Prostate gland (tissue), 2 donors: ENCODE results near the gene TKT. TPM values are rescaled to one million over a fixed set of nuclear protein-coding genes. Genes with fewer than 3 reads are reported as not detected.
"Not testable (repeated sequence)": the region's sequence is repeated elsewhere in the genome, so short reads cannot be mapped to it uniquely, and the experiment has no call there.

ENCODE experiments used
- DNase-seq: peaks from one replicate; pipeline ENCODE4 v3.0.0-alpha.2; 2019; ENCODE audit warnings: low spot score
- H3K27ac ChIP-seq, 2 donors: fragments of 200-600 bp; sonication (generic); 2 replicates each; pipeline ENCODE4 v1.5.1; 2017 to 2019
- H3K27me3 ChIP-seq: fragments of 200-600 bp; sonication (generic); replicated peaks from 2 replicates; pipeline ENCODE4 v1.5.1; 2019; ENCODE audit not compliant: insufficient read depth
- H3K36me3 ChIP-seq, 2 donors: fragments of 200-600 bp; sonication (generic); 1 replicate in 1 of 2; 2 replicates in 1 of 2; pipeline versions ENCODE4 v1.5.1 to v1.8.1; 2017 to 2019
- H3K4me1 ChIP-seq: fragments of 200-600 bp; sonication (generic); replicated peaks from 2 replicates; pipeline ENCODE4 v1.5.1; 2019
- H3K4me3 ChIP-seq, 2 donors: fragments of 200-600 bp; sonication (generic); 2 replicates each; pipeline ENCODE4 v1.5.1; 2017 to 2019
- H3K9me3 ChIP-seq: fragments of 200-600 bp; sonication (generic); 2 replicates; pipeline ENCODE4 v1.5.1; 2017
- POLR2A ChIP-seq: fragments of 450-650 bp; IDR thresholded peaks from one replicate; pipeline ENCODE4 v1.6.1; 2016; ENCODE audit warnings: antibody characterized with exemption, mild to moderate bottlenecking
- POLR2AphosphoS5 ChIP-seq: sonication (generic); formaldehyde crosslinking; IDR thresholded peaks from one replicate; pipeline ENCODE4 v1.6.1; 2017; ENCODE audit warnings: antibody characterized with exemption
- WGBS: methylation state at CpG from one replicate; pipeline ENCODE4 v1.1.5; 2018; 5-methylcytosine and 5-hydroxymethylcytosine counted together
- intact Hi-C: fragments of 100-400 bp; cut with DNase I; formaldehyde crosslinking; loops from one replicate; pipeline ENCODE4 v1.14.2; 2022
- total RNA-seq, 2 donors: library from RNA; depleted of rRNA; stranded (reverse); fragments of >200 nt; gene quantifications; one replicate each; pipeline ENCODE4 v1.1.0, GENCODE V29; 2016
- TF ChIP-seq, protein P1 (sequence below), 4 experiments: fragments of 200-600 bp in 2 of 4; fragments of 450-650 bp in 2 of 4; sonication (generic) in 2 of 4; IDR thresholded peaks; 1 replicate in 3 of 4; 2 replicates in 1 of 4; pipeline ENCODE4 v1.5.1; 2016 to 2019; ENCODE audit warnings: antibody characterized with exemption in 4 of 4, mild to moderate bottlenecking in 2 of 4, moderate library complexity in 2 of 4

The TKT gene
- total RNA-seq, 2 donors from 2014 or later = 187 to 226 TPM

DNA sequence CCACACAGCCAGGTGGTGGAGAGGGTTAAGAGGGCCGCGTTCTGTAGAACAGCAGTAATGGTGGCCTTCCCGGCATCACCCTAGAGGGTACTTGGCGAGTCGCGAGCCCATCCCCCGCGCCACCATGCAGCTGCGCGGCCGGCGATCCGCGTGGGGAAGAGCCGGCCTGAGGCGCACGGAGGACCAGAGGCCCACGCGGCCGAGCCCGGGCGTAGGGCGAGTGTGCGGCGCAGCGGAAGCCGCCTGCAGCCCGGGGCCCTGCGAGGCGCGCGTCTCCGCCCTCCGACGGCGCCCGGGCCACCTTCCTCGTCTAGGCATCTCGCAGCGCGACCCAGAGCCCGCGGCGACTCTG lies 423 bp downstream of the TKT start:
- no peak for DNase-seq
- intact Hi-C loops = no loop called here
- Histone ChIP-seq H3K9me3 (no peaks in the 10 kb centered on the region), H3K27me3 (no peaks in the 10 kb centered on the region), H3K27ac (peak overlapping the region; percentile 79 to 88), H3K4me1 (no peaks in the 10 kb centered on the region), H3K4me3 (peak overlapping the region; percentile 87 to 88), H3K36me3 (no peaks in the 10 kb centered on the region)
- TF ChIP-seq, protein P1, sequence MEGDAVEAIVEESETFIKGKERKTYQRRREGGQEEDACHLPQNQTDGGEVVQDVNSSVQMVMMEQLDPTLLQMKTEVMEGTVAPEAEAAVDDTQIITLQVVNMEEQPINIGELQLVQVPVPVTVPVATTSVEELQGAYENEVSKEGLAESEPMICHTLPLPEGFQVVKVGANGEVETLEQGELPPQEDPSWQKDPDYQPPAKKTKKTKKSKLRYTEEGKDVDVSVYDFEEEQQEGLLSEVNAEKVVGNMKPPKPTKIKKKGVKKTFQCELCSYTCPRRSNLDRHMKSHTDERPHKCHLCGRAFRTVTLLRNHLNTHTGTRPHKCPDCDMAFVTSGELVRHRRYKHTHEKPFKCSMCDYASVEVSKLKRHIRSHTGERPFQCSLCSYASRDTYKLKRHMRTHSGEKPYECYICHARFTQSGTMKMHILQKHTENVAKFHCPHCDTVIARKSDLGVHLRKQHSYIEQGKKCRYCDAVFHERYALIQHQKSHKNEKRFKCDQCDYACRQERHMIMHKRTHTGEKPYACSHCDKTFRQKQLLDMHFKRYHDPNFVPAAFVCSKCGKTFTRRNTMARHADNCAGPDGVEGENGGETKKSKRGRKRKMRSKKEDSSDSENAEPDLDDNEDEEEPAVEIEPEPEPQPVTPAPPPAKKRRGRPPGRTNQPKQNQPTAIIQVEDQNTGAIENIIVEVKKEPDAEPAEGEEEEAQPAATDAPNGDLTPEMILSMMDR (IDR thresholded peaks at IDR 0.05) = no peak
- TF ChIP-seq POLR2A = no peak
- no peak for TF ChIP-seq POLR2AphosphoS5
- 2% methylated on average over 11 of the region's 44 CpGs for WGBS

DNA sequence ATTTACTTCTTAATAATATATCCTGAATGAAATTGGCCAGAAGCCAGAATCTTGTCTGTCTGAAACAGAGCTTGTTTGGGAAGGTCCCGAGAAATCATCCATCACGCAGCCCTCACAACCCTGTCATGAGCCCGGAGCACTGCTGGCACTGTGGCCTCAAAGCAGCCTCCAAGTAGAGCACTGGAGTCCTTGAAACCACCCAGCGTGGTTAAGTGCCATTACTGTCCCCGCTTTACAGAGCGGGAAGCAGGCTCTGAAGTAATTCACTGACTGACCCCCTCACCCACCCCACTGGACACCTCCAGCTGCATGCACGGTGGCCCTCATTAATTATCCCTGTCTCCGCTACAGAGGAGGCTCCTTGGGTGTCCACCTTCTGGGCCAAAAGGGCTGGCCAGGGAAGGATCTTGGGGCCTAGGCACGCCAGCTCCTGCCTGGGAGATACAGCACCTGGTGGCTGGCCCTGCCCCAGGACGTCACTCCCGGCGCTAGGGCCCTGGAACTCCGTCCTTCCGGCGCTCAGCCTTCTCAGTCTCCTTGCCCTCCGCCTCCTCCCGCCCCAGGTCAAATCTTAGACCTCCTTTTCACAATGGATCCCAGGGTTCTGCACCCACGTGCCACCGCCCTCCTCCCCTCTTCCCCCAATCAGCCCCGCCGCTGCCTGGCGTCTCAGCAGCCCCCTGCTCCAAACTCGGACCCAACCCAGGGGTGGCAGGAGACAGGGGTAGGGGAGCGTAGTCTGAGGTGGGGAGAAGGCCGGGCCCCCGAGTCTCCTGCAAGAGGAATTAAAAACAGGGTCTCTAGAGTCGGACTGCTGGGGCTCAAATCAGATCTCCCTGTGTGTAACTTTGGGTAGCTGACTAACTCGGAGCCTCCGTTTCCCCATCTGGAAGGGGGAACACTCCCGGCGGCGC lies 1.1 kb downstream of the TKT start:
- Histone ChIP-seq H3K27ac (peak overlapping the region; percentile 79 to 88), H3K4me1 (no peaks in the 10 kb centered on the region), H3K27me3 (no peaks in the 10 kb centered on the region), H3K36me3 (no peaks in the 10 kb centered on the region), H3K9me3 (no peaks in the 10 kb centered on the region), H3K4me3 (peak overlapping the region; percentile 87 to 88)
- WGBS = under 1% methylated on average over 32 of the region's 32 CpGs
- peak; percentile 69 for DNase-seq
- intact Hi-C loops = no loop called here
- TF ChIP-seq, protein P1 (IDR thresholded peaks at IDR 0.05) = peak in 1 of 4 experiments; percentile 11
- peak; percentile 28 for TF ChIP-seq POLR2A
- TF ChIP-seq POLR2AphosphoS5 = peak; percentile 39

DNA sequence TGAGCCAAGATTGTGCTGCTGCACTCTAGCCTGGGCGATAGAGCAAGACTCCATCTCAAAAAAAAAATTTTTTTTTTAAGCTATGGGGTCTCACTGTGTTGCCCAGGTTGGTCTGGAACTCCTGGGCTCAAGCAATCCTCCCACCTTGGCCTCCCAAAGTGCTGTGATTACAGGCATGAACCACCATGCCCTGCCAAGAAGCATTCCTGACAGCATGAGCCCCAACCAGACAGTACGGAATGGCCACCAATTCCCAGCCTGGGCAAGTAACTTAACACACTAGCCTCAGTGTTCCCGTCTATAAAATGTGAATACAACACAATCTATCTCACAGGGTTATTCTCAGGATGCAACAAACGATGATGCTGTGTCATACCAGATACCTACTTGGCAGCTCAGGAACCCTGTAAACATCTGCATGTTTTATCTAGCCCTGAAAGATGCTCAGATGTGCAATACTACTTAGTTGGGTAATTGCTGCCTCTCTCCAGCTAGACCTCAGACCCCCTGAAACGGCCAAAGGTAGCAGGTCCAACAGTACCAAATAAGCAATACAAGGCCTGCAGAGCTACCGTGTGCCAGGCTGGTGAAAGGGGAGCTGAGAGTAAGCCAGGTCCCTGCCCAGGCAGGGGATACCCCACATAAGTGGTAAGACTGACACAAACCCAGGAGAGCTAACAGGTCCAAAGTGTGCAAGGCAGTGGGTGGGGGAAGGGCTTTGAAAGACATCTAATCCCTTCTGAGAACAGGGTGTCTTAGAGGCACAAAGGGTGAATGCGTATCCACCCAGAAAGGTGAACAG lies 1.9 kb downstream of the TKT start:
- no peaks in the 10 kb centered on the region for H3K27me3 ChIP-seq
- H3K4me3 ChIP-seq = peak overlapping the region; percentile 87 to 88
- H3K36me3 ChIP-seq = no peaks in the 10 kb centered on the region
- intact Hi-C loops = no loop called here
- TF ChIP-seq POLR2AphosphoS5 = no peak
- no peak for TF ChIP-seq POLR2A
- TF ChIP-seq, protein P1 (IDR thresholded peaks at IDR 0.05) = no peak
- H3K27ac ChIP-seq = peak overlapping the region; percentile 79 to 88
- DNase-seq = no peak
- no peaks in the 10 kb centered on the region for H3K9me3 ChIP-seq
- no peaks in the 10 kb centered on the region for H3K4me1 ChIP-seq
- 58% methylated on average over 7 of the region's 7 CpGs for WGBS

DNA sequence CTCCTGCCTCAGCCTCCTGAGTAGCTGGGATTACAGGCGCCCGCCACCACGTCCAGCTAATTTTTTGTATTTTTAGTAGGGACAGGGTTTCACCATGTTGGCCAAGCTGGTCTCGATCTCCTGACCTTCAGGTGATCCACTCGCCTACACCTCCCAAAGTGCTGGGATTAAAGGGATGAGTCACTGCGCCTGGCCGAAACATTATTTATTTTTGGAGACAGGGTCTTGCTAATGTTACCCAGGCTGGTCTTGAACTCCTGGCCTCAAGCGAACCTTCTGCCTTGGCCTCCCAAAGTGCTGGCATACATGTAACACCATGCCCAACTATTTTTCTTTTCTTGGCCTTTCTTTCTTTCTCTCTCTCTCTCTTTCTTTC lies 2.9 kb downstream of the TKT start:
- H3K27me3 ChIP-seq, H3K4me1 ChIP-seq, H3K9me3 ChIP-seq, DNase-seq, intact Hi-C loops, H3K36me3 ChIP-seq, H3K4me3 ChIP-seq: not testable (repeated sequence)
- WGBS = 87% methylated on average over 8 of the region's 8 CpGs
- H3K27ac ChIP-seq = peak overlapping the region in 1 of 2 donors; percentile 27

DNA sequence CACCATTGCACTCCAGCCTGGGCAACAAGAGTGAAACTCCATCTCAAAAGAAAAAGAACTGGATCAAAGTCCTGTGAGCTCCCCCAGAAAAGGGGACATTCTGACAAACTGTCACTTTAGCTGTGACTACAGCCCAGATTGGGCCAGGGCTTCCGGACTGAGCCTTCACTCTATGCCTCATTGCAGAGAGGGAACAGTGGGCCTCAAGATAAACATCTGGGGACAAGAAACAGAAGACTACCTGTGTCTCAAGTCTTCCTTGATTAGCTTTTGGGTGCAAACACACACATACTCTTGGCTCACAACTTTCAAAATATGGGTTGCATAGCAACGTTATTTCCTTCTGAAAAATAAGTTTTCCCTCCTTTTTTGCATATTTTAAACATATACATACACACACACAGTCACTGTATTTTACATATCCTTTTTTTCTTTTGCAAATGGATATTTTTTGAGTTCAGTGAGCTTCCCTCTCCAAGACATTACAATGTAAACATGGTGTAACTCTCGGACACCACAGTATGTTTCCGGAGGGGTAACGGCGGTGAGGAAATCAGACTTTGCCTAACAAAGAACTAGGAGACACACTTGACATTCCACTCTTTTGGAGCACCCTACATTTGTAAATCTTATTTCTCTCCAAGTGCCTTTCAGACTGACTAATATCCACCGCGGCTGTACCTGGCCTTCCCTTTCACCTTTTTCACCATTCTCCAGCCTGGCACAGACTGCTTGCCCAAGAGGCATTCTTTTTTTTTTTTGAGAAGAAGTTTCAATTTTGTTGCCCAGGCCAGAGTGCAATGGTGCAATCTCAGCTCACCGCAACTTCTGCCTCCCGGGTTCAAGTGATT lies 3.5 kb downstream of the TKT start:
- TF ChIP-seq POLR2A = no peak
- peak; percentile 5 for TF ChIP-seq POLR2AphosphoS5
- TF ChIP-seq, protein P1 (IDR thresholded peaks at IDR 0.05) = no peak
- H3K36me3 ChIP-seq = no peaks in the 10 kb centered on the region
- 41% methylated on average over 10 of the region's 10 CpGs for WGBS
- H3K27me3 ChIP-seq = no peaks in the 10 kb centered on the region
- no peak for DNase-seq
- H3K9me3 ChIP-seq = no peaks in the 10 kb centered on the region
- H3K4me1 ChIP-seq = no peaks in the 10 kb centered on the region
- peak overlapping the region in 1 of 2 donors; percentile 27 for H3K27ac ChIP-seq
- intact Hi-C loops = no loop called here
- H3K4me3 ChIP-seq = no peak overlapping the region
